OCI-LY3 (cell line): ENCODE data around the gene FYB2.

Source experiments
- EZH2phosphoT487 ChIP-seq: fragments of 200-600 bp; shearing (Covaris generic); IDR thresholded peaks from 2 replicates; pipeline ENCODE4 v1.6.1; 2018; ENCODE audit warnings: antibody characterized with exemption, mixed run types, low read depth
- TF ChIP-seq, protein P1 (sequence below): fragments of 200-600, 300-600 bp; sonication (generic); IDR thresholded peaks from 2 replicates; pipeline ENCODE4 v1.5.1; 2014; ENCODE audit warnings: antibody characterized with exemption, low read length, low read depth

DNA sequence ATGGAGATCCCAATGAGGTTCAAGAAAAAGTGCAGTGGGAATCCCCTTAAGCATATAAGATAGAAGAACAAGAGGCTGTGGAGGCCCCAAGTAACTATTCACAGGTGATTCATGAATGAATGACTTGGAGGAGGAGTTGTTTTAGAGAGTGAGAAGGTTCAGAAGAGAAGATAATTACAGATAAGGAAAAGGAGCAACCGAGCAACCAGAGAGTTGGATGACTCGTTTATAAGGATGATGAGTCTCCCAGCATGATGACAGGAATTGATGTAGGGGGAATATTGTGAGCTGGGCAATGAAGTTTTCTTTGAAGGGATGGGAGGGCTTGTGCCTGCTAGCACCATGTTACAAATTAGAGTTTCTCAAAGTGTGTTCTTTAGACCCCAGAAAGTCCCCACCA, 45.2 kb upstream of the FYB2 start:
- TF ChIP-seq, protein P1, sequence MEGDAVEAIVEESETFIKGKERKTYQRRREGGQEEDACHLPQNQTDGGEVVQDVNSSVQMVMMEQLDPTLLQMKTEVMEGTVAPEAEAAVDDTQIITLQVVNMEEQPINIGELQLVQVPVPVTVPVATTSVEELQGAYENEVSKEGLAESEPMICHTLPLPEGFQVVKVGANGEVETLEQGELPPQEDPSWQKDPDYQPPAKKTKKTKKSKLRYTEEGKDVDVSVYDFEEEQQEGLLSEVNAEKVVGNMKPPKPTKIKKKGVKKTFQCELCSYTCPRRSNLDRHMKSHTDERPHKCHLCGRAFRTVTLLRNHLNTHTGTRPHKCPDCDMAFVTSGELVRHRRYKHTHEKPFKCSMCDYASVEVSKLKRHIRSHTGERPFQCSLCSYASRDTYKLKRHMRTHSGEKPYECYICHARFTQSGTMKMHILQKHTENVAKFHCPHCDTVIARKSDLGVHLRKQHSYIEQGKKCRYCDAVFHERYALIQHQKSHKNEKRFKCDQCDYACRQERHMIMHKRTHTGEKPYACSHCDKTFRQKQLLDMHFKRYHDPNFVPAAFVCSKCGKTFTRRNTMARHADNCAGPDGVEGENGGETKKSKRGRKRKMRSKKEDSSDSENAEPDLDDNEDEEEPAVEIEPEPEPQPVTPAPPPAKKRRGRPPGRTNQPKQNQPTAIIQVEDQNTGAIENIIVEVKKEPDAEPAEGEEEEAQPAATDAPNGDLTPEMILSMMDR, result no peak
- TF ChIP-seq EZH2phosphoT487, result no peak
